Activated B cell treated with CpG ODN at 0.5 μM for 24 hours (primary cell): ENCODE data around the gene HOXC11. TPM values are rescaled to one million over a fixed set of nuclear protein-coding genes. Genes with fewer than 3 reads are reported as not detected.

Experiments used
- ATAC-seq: fragments of 200-7000 bp; cut with Tn5 transposase; one replicate; pipeline ENCODE4 v1.10.0; 2021; ENCODE audit warnings: low read depth, mild to moderate bottlenecking, moderate library complexity
- CTCF ChIA-PET: fragments of 350-600 bp; sonication (Branson Sonifier 250); formaldehyde crosslinking; loops from one replicate; lab custom pipeline; 2021; ENCODE audit warnings: antibody characterized with exemption; lab: Charles Lee
- POLR2A ChIA-PET: fragments of 350-600 bp; sonication (Branson Sonifier 250); formaldehyde crosslinking; loops from one replicate; lab custom pipeline; 2021; ENCODE audit warnings: antibody characterized with exemption; lab: Charles Lee
- DNase-seq: peaks from one replicate; pipeline ENCODE4 v3.0.0; 2022
- H3K27ac Mint-ChIP-seq: one replicate; pipeline ENCODE4 v1.8.0; 2020; ENCODE audit warnings: mixed read lengths
- H3K27me3 Mint-ChIP-seq: one replicate; pipeline ENCODE4 v1.8.0; 2021; ENCODE audit warnings: mixed read lengths
- H3K36me3 Mint-ChIP-seq: one replicate; pipeline ENCODE4 v1.8.0; 2021; ENCODE audit warnings: low read depth, mixed read lengths
- H3K4me1 Mint-ChIP-seq: one replicate; pipeline ENCODE4 v1.8.0; 2021; ENCODE audit warnings: mixed read lengths
- H3K4me3 Mint-ChIP-seq: one replicate; pipeline ENCODE4 v1.8.0; 2020; ENCODE audit warnings: mild to moderate bottlenecking, mixed read lengths
- H3K9me3 Mint-ChIP-seq: one replicate; pipeline ENCODE4 v1.8.0; 2020; ENCODE audit warnings: mixed read lengths
- CTCF ChIP-seq: fragments of 200-600 bp; IDR thresholded peaks from one replicate; pipeline ENCODE4 v1.8.0; 2022; ENCODE audit warnings: antibody characterized with exemption, mild to moderate bottlenecking
- intact Hi-C: fragments of 100-400 bp; cut with micrococcal nuclease; formaldehyde crosslinking; loops from one replicate; pipeline ENCODE4 v1.15.1; 2024
- total RNA-seq: library from RNA; stranded (reverse); gene quantifications from 2 replicates; pipeline ENCODE4 v1.2.3, GENCODE V29; 2022

Gene HOXC11
- total RNA-seq, 1 donor from 2014 or later, result not detected

GRCh38 chr12:54018468-54018984, 45.6 kb downstream of the HOXC11 start:
- H3K4me1 Mint-ChIP-seq, result peaks cover 29% of the 10 kb centered on the region

GRCh38 chr12:54019091-54019811, 46.3 kb downstream of the HOXC11 start:
- Mint-ChIP-seq H3K27me3 (peaks cover 63% of the 10 kb centered on the region), H3K27ac (no peak overlapping the region), H3K36me3 (no peaks in the 10 kb centered on the region), H3K4me3 (no peak overlapping the region), H3K9me3 (no peaks in the 10 kb centered on the region), H3K4me1 (peaks cover 29% of the 10 kb centered on the region)
- ChIA-PET POLR2A (no interaction called here), CTCF (no interaction called here)
- TF ChIP-seq CTCF, result no peak
- ATAC-seq (no peak), DNase-seq (no peak)
- intact Hi-C loops, result no loop called here

More at GRCh38 chr12:54018468-54018984, 45.6 kb downstream of the HOXC11 start:
- ATAC-seq (no peak), DNase-seq (no peak)
- Mint-ChIP-seq H3K9me3 (no peaks in the 10 kb centered on the region), H3K4me3 (peak overlapping the region; percentile 84), H3K36me3 (no peaks in the 10 kb centered on the region), H3K27me3 (peaks cover 64% of the 10 kb centered on the region), H3K27ac (peak overlapping the region; percentile 30)
- intact Hi-C loops, result no loop called here
- no peak for TF ChIP-seq CTCF
- POLR2A ChIA-PET, result no interaction called here
- CTCF ChIA-PET, result interaction anchor here (1.8 to 2.5 kb wide), 2 partner anchors 14 to 183 kb away, joined by 8 to 12 read pairs; partner anchors contain the start of gene HOXC5

- TF ChIP-seq CTCF, result no peak
- Mint-ChIP-seq H3K4me1 (peaks cover 25% of the 10 kb centered on the region), H3K36me3 (no peaks in the 10 kb centered on the region), H3K9me3 (no peaks in the 10 kb centered on the region), H3K27ac (peak overlapping the region; percentile 69), H3K27me3 (peaks cover 55% of the 10 kb centered on the region), H3K4me3 (peak overlapping the region; percentile 59)
- CTCF ChIA-PET, result no interaction called here
- no peak for ATAC-seq
- intact Hi-C loops, result no loop called here
- POLR2A ChIA-PET, result no interaction called here
- DNase-seq, result no peak
These were observed 47.1 kb downstream of the HOXC11 start for GRCh38 chr12:54019924-54020590.

- Mint-ChIP-seq H3K27me3 (peaks cover 52% of the 10 kb centered on the region), H3K9me3 (no peaks in the 10 kb centered on the region), H3K4me3 (no peak overlapping the region), H3K27ac (no peak overlapping the region), H3K36me3 (no peaks in the 10 kb centered on the region), H3K4me1 (peaks cover 25% of the 10 kb centered on the region)
- DNase-seq (no peak), ATAC-seq (no peak)
- no peak for TF ChIP-seq CTCF
- intact Hi-C loops, result no loop called here
- CTCF ChIA-PET, result no interaction called here
- POLR2A ChIA-PET, result no interaction called here
These were observed 47.9 kb downstream of the HOXC11 start for GRCh38 chr12:54020591-54021405.
